T-cell (primary cell): ENCODE measurements around the gene GRIN3B. TPM values are rescaled to one million over a fixed set of nuclear protein-coding genes. Genes with fewer than 3 reads are reported as not detected.

Source experiments
- ATAC-seq, 4 experiments: fragments of 200-7000 bp in 3 of 4; fragments of 150-1000 bp in 1 of 4; cut with Tn5 transposase; replicated peaks in 1 of 4; 1 replicate in 3 of 4; 2 replicates in 1 of 4; pipeline ENCODE4 v1.10.0; 2021; ENCODE audit warnings: moderate library complexity in 3 of 4, mild to moderate bottlenecking in 2 of 4, moderate number of reproducible peaks in 1 of 4
- CTCF ChIA-PET, 2 donors: fragments of 300-600 bp; sonication (Branson Sonifier 250); formaldehyde crosslinking; loops; one replicate each; lab custom pipeline; 2022; ENCODE audit warnings: antibody characterized with exemption in 2 of 2; lab: Charles Lee
- POLR2A ChIA-PET, 2 donors: fragments of 300-600 bp; sonication (Branson Sonifier 250); formaldehyde crosslinking; loops; one replicate each; lab custom pipeline; 2022; ENCODE audit warnings: antibody characterized with exemption in 2 of 2; lab: Charles Lee
- DNase-seq, 35 experiments: peaks; one replicate each; pipeline versions ENCODE4 v3.0.0 to v3.0.0-alpha.2; 2013 to 2023
- H3K27ac ChIP-seq: one replicate; pipeline ENCODE4 v1.5.1; 2013; ENCODE audit warnings: low read length
- H3K27me3 ChIP-seq, 2 experiments: replicated peaks in 1 of 2; 1 replicate in 1 of 2; 2 replicates in 1 of 2; pipeline versions ENCODE4 v1.6.1 to v1.7.0; 2013; ENCODE audit warnings: low read length in 1 of 2, mixed read lengths in 1 of 2; ENCODE audit not compliant: control insufficient read depth in 2 of 2, insufficient read depth in 2 of 2; ENCODE audit errors: extremely low read depth in 1 of 2
- H3K36me3 ChIP-seq, 2 donors: 1 replicate in 1 of 2; 2 replicates in 1 of 2; pipeline versions ENCODE4 v1.6.1 to v1.7.0; 2013; ENCODE audit warnings: low read length in 1 of 2; ENCODE audit not compliant: control insufficient read depth in 2 of 2, insufficient read depth in 1 of 2; ENCODE audit errors: extremely low read depth in 1 of 2
- H3K4me1 ChIP-seq, 2 experiments: 1 replicate in 1 of 2; 2 replicates in 1 of 2; pipeline versions ENCODE4 v1.6.1 to v1.7.0; 2013; ENCODE audit warnings: low read length in 2 of 2, mixed read lengths in 1 of 2; ENCODE audit not compliant: insufficient read depth in 2 of 2, control insufficient read depth in 1 of 2; ENCODE audit errors: extremely low read depth in 1 of 2
- H3K4me3 ChIP-seq, 2 donors: 1 replicate in 1 of 2; 2 replicates in 1 of 2; pipeline versions ENCODE4 v1.5.1 to v1.7.0; 2013; ENCODE audit warnings: mild to moderate bottlenecking in 2 of 2, low read length in 1 of 2, moderate library complexity in 1 of 2; ENCODE audit not compliant: control insufficient read depth in 1 of 2; ENCODE audit errors: extremely low read depth in 1 of 2
- H3K9me3 ChIP-seq: 2 replicates; pipeline ENCODE4 v1.7.0; 2013
- H3K27ac Mint-ChIP-seq, 2 donors: one replicate each; pipeline ENCODE4 v1.8.0; 2020 to 2021; ENCODE audit warnings: mild to moderate bottlenecking in 2 of 2, mixed read lengths in 2 of 2
- H3K27me3 Mint-ChIP-seq, 2 donors: one replicate each; pipeline ENCODE4 v1.8.0; 2021 to 2022; ENCODE audit warnings: mixed read lengths in 2 of 2
- H3K36me3 Mint-ChIP-seq: one replicate; pipeline ENCODE4 v1.8.0; 2021; ENCODE audit warnings: mixed read lengths
- H3K4me1 Mint-ChIP-seq, 3 donors: one replicate each; pipeline ENCODE4 v1.8.0; 2020 to 2022; ENCODE audit warnings: mixed read lengths in 3 of 3, mild to moderate bottlenecking in 1 of 3
- H3K4me3 Mint-ChIP-seq, 3 donors: one replicate each; pipeline ENCODE4 v1.8.0; 2020 to 2022; ENCODE audit warnings: mild to moderate bottlenecking in 3 of 3, mixed read lengths in 3 of 3, moderate library complexity in 3 of 3
- H3K9me3 Mint-ChIP-seq, 3 donors: one replicate each; pipeline ENCODE4 v1.8.0; 2020 to 2022; ENCODE audit warnings: mixed read lengths in 3 of 3
- WGBS: methylation state at CpG from one replicate; pipeline ENCODE4 v1.1.5; 2013; ENCODE audit warnings: missing lambda C conversion rate; ENCODE audit not compliant: insufficient coverage; 5-methylcytosine and 5-hydroxymethylcytosine counted together
- total RNA-seq, 35 experiments: library from RNA in 6 of 35; stranded (reverse) in 6 of 35; fragments of 120-200 nt in 1 of 35; gene quantifications; one replicate each; pipeline versions ENCODE4 v1.2.1 to v1.2.4 and lab custom pipeline; 2013 to 2026

The GRIN3B gene
- total RNA-seq, 5 donors from 2014 or later (not counting 1 experiment from before 2014, with no cell fraction given) = 0.07 to 0.44 (median 0.09) TPM; not detected in 2

DNA sequence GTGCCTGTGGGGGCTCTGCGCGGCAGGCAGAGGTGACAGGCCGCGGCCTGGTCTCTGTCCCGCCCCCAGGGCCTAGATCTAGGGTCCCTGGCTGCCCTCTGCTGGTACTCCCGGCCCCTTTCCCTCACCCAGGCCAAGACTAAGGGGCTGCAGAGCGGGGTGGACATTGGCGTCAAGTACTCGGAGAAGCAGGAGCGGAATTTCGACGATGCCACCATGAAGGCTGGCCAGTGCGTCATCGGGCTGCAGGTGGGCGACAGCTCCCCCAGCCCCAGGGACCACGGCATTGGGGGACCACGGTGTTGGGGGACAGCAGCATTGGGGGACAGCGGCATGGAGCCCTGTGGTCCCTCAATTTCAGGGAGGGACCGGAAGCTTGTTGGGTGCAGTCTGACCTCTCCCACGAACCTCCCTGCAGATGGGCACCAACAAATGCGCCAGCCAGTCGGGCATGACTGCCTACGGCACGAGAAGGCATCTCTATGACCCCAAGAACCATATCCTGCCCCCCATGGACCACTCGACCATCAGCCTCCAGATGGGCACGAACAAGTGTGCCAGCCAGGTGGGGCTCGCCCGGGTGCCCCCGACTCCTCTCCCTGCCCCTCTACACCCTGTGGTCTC, 35.9 kb downstream of the GRIN3B start:
- no peak overlapping the region for H3K27ac ChIP-seq
- POLR2A ChIA-PET = interaction anchor here in 1 of 2 donors (0.6 kb wide), 1 partner anchor 25 kb away, joined by 4 read pairs; no protein-coding TSS in a partner anchor
- CTCF ChIA-PET = no interaction called here
- H3K9me3 ChIP-seq = no peaks in the 10 kb centered on the region
- Mint-ChIP-seq H3K27me3 (no peaks in the 10 kb centered on the region), H3K4me3 (peak overlapping the region in 1 of 3 donors; percentile 56), H3K36me3 (peaks cover 19% of the 10 kb centered on the region), H3K27ac (peak overlapping the region; percentile 28 to 45), H3K9me3 (no peaks in the 10 kb centered on the region), H3K4me1 (peaks cover 56 to 75% (median 59%) of the 10 kb centered on the region in 3 donors)
- WGBS = 92% methylated on average over 25 of the region's 29 CpGs
- H3K4me1 ChIP-seq = peaks cover 27 to 82% of the 10 kb centered on the region in 2 experiments
- no peak for ATAC-seq
- H3K36me3 ChIP-seq = peaks cover 11 to 50% of the 10 kb centered on the region in 2 donors
- DNase-seq = peak in 4 of 35 experiments; percentile 21 to 48 (median 35)
- no peaks in the 10 kb centered on the region for H3K27me3 ChIP-seq
- H3K4me3 ChIP-seq = no peak overlapping the region

DNA sequence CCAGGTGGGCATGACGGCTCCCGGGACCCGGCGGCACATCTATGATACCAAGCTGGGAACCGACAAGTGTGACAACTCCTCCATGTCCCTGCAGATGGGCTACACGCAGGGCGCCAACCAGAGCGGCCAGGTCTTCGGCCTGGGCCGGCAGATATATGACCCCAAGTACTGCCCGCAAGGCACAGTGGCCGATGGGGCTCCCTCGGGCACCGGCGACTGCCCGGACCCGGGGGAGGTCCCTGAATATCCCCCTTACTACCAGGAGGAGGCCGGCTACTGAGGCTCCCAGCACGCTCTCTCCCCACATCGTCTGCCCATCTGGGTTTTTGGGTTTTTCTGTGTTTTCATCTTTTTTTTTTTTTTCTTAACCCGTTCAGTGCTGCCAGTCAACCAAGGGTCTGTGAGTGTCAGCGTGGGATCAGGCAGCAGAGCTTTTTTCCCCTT, 37.4 kb downstream of the GRIN3B start:
- Mint-ChIP-seq H3K27ac (peak overlapping the region; percentile 94 to 95), H3K27me3 (no peaks in the 10 kb centered on the region), H3K9me3 (no peaks in the 10 kb centered on the region), H3K36me3 (peaks cover 14% of the 10 kb centered on the region), H3K4me3 (peak overlapping the region; percentile 45 to 94 (median 62)), H3K4me1 (peaks cover 60 to 68% (median 61%) of the 10 kb centered on the region in 3 donors)
- Histone ChIP-seq H3K36me3 (peaks cover 5 to 46% of the 10 kb centered on the region in 2 donors), H3K27ac (peak overlapping the region; percentile 60), H3K27me3 (no peaks in the 10 kb centered on the region), H3K4me3 (peak overlapping the region in 1 of 2 donors; percentile 1), H3K4me1 (peaks cover 28 to 82% of the 10 kb centered on the region in 2 experiments), H3K9me3 (no peaks in the 10 kb centered on the region)
- ATAC-seq (no peak), DNase-seq (peak in 1 of 35 experiments; percentile 34)
- ChIA-PET POLR2A (interaction anchor here in 1 of 2 donors (1.0 kb wide), 1 partner anchor 37 kb away, joined by 3 read pairs; no protein-coding TSS in a partner anchor), CTCF (no interaction called here)
- 51% methylated on average over 11 of the region's 22 CpGs for WGBS

- H3K27ac Mint-ChIP-seq = peak overlapping the region; percentile 94 to 95
- H3K4me1 Mint-ChIP-seq = peaks cover 53 to 58% (median 54%) of the 10 kb centered on the region in 3 donors
- Histone ChIP-seq H3K27me3 (no peaks in the 10 kb centered on the region), H3K4me3 (peak overlapping the region; percentile 35 to 81), H3K4me1 (peaks cover 28 to 77% of the 10 kb centered on the region in 2 experiments), H3K9me3 (no peaks in the 10 kb centered on the region), H3K36me3 (peaks cover 5 to 51% of the 10 kb centered on the region in 2 donors), H3K27ac (peak overlapping the region; percentile 60)
- no peaks in the 10 kb centered on the region for H3K9me3 Mint-ChIP-seq
- H3K27me3 Mint-ChIP-seq = no peaks in the 10 kb centered on the region
- ATAC-seq = no peak
- peak in 2 of 35 experiments; percentile 19 to 43 for DNase-seq
- H3K4me3 Mint-ChIP-seq = peak overlapping the region; percentile 93 to 98 (median 94)
- CTCF ChIA-PET = interaction anchor here (0.8 to 1.1 kb wide), 2 partner anchors 8 to 26 kb away, joined by 3 to 5 read pairs; no protein-coding TSS in a partner anchor
- 77% methylated on average over 8 of the region's 22 CpGs for WGBS
- POLR2A ChIA-PET = interaction anchor here in 1 of 2 donors (0.6 to 1.0 kb wide), 4 partner anchors 12 to 230 kb away, joined by 3 to 6 read pairs (median 3); partner anchors contain the start of gene CIRBP
- peaks cover 14% of the 10 kb centered on the region for H3K36me3 Mint-ChIP-seq
These were observed 38.9 kb downstream of the GRIN3B start for GRCh38 chr19:1038978-1039645.

- Histone ChIP-seq H3K27me3 (no peaks in the 10 kb centered on the region), H3K27ac (peak within 1 kb of the TSS; percentile 60), H3K9me3 (no peaks in the 10 kb centered on the region), H3K4me1 (peaks cover 28 to 81% of the 10 kb centered on the region in 2 experiments), H3K36me3 (peaks cover 8 to 57% of the 10 kb centered on the region in 2 donors), H3K4me3 (peak within 1 kb of the TSS; percentile 66 to 81)
- Mint-ChIP-seq H3K4me1 (peaks cover 53 to 58% (median 54%) of the 10 kb centered on the region in 3 donors), H3K27ac (peak within 1 kb of the TSS; percentile 94 to 95), H3K4me3 (peak within 1 kb of the TSS; percentile 93 to 98 (median 94)), H3K27me3 (no peaks in the 10 kb centered on the region), H3K36me3 (peaks cover 14% of the 10 kb centered on the region), H3K9me3 (no peaks in the 10 kb centered on the region)
- ChIA-PET CTCF (interaction anchor here (0.6 to 1.1 kb wide), 4 partner anchors 9 to 224 kb away, joined by 3 to 5 read pairs (median 4); no protein-coding TSS in a partner anchor), POLR2A (interaction anchor here (0.5 to 1.0 kb wide), 5 partner anchors 12 to 413 kb away, joined by 3 to 8 read pairs (median 3); partner anchors contain the start of gene CIRBP (in 1 of the 2))
- ATAC-seq = peak; percentile 88 to 95 (median 92)
- DNase-seq = peak; percentile 96 to 100 (median 99)
- whole genome bisulfite sequencing = 2% methylated on average over 44 of the region's 56 CpGs
These were observed 39.6 kb downstream of the GRIN3B start, which contains the start of gene ABCA7 for GRCh38 chr19:1039646-1040475. Gene ABCA7, plus strand, starts transcription at chr19:1040107. Its CDS starts 1,255 bp downstream, at chr19:1041362.

DNA sequence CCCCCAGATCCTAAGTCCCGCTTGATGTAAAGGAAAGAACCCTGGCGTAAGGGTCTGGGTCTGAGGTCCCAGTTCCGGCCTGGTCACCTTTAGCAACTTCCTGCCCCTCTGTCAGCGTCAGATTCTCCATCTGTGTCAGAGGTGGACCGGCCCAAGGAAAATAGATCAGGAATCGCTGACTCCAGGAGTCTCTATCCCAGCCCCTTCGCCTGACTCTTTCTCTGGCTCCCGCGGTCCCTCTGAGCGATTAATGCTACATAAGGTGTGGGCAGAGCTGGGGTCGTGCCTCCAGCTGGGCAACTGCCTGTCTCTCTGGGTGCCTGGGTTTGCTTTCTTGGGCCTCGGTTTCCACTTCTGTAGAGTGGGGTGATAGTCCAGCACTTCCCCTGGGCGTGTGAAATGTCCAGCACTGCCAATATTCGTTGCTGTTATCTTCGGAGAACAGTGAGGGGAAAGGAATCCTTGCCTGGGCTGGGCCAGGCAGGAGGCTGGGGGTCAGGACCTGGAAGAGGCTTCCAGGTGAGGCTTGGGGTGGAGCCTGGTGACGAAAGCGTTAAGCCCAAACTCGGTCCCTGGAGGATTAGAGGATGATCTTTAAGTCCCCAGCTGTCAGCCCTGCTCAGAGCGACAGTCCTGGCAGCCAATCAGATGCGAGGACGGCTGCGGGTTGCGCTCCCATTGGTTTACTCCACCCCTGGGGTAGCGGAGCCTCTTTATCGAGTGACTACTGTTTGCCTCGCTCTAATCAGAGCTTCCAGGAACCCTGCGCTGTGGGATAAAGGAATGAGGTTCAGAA, 40.5 kb downstream of the GRIN3B start:
- H3K36me3 ChIP-seq = peaks cover 8 to 52% of the 10 kb centered on the region in 2 donors
- peak overlapping the region; percentile 57 for H3K27ac ChIP-seq
- DNase-seq = peak; percentile 76 to 94 (median 88)
- ATAC-seq = peak; percentile 58 to 64 (median 61)
- peak overlapping the region; percentile 66 to 81 for H3K4me3 ChIP-seq
- H3K27ac Mint-ChIP-seq = peak overlapping the region; percentile 94 to 95
- 0% methylated on average over 19 of the region's 27 CpGs for WGBS
- peaks cover 28 to 79% of the 10 kb centered on the region in 2 experiments for H3K4me1 ChIP-seq
- no peaks in the 10 kb centered on the region for H3K27me3 ChIP-seq
- H3K9me3 Mint-ChIP-seq = no peaks in the 10 kb centered on the region
- H3K4me1 Mint-ChIP-seq = peaks cover 50 to 53% (median 51%) of the 10 kb centered on the region in 3 donors
- H3K27me3 Mint-ChIP-seq = no peaks in the 10 kb centered on the region
- peak overlapping the region; percentile 93 to 98 (median 94) for H3K4me3 Mint-ChIP-seq
- peaks cover 15% of the 10 kb centered on the region for H3K36me3 Mint-ChIP-seq
- POLR2A ChIA-PET = interaction anchor here (0.5 to 1.0 kb wide), 3 partner anchors 18 to 414 kb away, joined by 3 to 8 read pairs (median 6); no protein-coding TSS in a partner anchor
- CTCF ChIA-PET = interaction anchor here (0.6 to 1.1 kb wide), 6 partner anchors 10 to 223 kb away, joined by 3 to 5 read pairs (median 4); no protein-coding TSS in a partner anchor
- H3K9me3 ChIP-seq = no peaks in the 10 kb centered on the region
